NCI-H1417 (cell line): ENCODE data around the gene TTI1.

Experiments
- DNase-seq, 3 experiments: peaks; one replicate each; lab custom pipeline; 2025; lab: John Stamatoyannopoulos, UW

TTI1 gene

DNA sequence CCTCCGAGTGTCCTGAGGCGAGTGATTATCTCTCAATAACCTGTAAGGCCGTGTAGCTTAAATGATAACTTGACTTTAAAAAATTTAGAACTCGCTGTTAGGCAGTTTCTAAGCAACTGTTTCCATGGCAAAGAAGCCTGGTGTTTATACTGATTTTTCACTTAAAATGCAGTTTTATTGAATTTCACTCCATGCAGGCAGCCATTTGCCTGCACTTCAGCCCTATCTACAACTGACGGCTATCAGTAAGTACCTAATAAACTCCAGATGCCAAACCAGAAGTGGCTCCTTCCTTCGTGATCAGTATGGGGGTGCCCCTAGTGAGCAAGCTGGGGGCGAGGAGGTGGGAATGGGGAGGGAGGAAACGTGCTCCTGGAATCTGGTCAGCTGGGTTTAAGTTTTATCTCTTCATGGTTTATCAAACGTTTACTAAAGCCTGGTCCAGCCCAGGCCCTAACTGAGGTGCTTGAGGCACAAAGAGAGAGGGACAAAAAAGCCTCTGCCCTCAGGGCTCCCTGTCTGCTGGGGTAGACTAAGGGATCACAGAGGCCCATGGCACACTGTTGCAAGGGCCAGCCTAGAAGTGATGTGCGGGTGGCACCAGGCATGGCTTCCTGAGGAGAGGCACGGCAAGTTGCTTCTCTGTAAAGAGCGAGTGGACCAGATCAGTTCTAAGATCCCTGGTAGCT lies 45.5 kb downstream of the TTI1 start:
- DNase-seq, result no peak

DNA sequence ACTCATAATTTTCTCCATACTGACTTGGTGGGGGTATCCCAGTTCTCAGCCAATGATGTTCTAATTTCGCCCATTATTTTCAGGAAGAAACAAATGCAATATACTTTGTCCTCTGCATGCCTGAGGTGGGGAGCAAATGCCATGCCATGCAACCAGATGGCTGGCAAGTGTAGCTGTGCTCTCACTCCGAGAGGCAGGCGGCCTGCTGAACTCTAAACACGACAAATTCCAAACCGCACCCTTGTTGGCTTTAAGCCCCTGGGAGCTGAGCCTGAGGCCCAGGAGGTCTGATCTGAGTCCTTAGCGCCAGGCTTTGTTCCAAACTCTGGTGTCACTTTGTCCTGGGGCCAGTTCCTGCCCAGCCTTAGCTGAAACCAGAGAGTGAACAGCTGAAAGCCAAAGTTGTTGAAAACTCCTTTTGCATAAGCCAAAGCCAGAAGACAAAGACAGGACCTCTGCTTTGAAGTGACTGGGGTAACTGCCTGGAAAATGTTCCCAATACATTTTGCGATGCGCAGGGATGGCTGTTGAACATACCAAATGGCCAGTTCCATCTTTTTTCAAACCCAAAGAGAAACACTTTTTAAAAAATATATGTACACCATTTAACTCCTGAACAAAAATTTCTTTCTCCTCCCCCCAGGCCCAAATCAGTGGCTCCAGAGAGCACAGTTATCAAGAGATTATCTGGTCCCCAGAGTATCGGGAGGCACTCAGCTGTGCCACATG lies 46.2 kb downstream of the TTI1 start:
- DNase-seq, result no peak

DNA sequence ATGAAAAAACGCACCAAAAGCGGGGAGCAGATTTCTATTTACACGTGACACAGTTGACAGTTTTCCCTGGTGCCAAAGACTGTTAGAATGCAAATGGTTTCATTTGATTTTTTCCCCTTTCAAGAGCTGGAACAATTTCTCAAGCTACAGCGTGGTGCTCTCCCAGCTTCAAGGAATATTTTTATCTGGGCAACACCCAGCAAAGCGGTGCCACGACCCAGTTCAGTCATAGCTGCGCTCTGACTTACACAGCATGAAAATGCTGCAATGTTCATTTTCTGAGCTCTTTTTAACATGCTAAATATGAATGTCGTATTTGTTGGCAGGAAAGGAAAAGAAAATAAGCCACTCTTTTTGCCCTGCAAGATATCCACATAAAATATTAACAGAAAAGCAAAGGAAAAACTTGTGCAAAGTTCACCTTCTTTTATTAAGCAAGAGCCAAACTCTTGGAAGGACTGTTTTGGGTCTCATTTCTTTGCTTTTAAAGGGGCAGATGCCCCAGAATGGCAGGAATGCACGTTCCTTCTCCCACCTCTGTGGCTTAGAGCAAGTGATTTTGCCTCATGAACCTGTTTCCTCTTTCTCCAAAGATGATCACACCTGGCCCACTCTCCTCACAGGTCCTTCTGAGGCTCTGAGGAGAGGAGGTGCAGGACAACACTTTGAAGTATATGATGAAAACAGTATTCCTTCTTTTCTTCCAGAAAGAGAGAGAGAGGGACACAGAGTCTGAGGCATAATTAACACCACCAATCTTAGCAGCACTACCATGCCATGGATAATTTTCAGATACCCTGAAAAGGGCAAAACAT lies 47.0 kb downstream of the TTI1 start:
- no peak for DNase-seq

DNA sequence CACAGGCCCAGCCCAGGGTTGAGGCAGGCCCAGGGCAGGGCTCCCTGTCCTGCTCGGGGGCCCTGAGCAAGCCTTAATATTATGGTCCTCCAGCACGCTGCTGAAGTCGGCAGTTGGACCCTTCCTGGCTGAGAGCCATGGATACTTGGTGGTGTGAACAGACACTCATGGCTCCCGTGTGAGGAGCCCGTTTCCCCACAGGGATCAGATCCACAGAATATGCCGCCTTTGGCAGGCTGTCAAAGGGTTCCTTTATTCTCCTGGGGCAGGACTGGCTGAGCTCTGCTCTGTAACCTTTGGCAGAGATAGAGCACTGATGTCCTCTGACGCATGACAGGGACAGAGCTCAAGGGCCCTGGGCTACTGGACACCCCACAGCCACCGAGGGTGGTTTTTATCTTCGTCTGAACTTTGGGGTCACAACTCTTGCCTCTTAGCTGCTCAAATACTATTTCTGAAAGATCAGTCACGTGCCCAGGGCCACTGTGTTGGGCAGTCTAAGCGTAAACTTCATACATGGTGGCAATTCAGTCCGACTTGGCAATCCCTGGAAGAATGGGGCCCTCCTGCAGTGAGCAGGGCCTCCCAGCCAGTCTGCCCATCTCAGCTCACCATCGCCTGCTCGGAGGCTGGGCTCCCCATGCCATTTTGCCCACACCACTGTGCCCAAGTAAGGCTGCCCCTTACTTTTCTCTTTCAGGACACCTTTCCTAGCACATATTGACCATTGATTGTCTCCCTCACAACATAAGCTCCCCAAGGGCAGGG lies 49.1 kb downstream of the TTI1 start:
- no peak for DNase-seq

DNA sequence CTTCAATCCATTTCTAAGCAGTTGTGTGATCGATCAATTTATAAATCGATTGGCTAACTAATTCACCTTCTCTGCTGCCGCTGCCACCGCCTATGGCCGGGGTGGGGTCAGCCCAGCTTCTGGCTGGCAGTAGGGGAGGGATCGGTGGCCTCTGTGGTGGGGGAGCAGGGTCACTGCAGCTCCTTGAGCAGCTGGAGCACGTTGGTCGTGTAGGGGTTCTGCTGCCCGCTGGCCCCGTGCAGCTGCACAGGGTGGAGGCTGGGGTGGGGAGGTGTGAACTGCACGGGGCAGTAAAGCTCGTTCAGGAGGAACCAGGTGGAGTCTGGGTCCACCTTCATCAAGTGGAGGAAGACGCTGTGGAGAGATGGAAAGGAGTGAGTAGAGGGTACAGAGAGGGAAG lies 50.0 kb downstream of the TTI1 start:
- DNase-seq, result no peak

DNA sequence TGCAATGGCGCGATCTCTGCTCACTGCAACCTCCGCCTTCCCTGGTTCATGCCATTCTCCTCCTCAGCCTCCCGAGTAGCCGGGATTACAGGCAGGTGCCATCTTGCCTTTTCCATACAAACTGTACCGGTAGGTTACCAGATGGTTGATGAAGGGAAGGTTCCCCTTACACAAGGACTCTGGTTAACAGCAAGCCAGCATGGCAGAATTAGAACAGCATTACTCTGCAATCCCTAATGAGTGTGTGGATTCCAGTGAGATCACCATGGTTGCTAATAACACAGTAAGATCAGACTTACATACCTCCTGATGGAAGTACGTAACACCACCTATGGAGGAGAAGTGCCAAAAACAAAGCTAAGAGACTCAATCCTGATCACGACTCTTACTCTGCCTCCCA lies 51.7 kb downstream of the TTI1 start:
- no peak for DNase-seq

DNA sequence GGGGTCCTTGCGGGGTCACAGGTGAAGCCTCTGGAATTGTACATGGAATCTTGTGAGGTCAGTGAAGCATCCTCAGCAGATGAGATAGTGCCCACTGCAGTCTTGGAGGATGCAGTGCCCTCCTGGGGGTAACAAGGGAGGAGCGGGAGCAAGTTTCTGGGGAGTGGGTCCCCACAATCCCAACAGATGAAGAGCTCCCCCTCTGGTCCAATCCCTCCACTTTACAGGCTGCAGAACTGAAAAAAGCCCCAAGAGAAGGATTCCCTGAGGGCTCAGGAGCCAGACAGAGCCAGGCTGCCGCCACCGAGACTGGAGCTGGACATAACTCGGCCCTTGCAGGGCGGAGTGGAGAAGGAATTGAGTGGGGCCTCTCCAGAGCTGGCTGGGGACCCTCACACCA lies 52.4 kb downstream of the TTI1 start:
- DNase-seq, result no peak

DNA sequence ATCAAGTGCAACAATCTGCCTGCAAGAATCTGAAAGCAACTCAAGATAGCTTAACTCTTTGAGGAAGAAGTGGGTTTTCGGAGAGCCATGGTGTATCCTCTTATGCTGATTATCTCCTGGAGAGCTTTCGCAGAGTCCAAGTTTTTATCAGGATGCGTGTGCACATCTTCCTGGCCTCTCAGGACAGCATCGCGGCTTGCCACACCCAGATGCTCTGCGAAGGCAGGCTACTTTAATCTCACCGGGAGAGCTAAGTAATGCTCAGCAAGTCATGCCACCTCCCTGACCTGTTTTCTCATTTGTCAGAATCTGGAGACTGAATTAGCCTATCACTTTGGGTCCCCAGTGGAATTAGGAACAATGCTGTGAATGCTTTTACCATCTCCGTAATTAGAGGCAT lies 52.9 kb downstream of the TTI1 start:
- no peak for DNase-seq

DNA sequence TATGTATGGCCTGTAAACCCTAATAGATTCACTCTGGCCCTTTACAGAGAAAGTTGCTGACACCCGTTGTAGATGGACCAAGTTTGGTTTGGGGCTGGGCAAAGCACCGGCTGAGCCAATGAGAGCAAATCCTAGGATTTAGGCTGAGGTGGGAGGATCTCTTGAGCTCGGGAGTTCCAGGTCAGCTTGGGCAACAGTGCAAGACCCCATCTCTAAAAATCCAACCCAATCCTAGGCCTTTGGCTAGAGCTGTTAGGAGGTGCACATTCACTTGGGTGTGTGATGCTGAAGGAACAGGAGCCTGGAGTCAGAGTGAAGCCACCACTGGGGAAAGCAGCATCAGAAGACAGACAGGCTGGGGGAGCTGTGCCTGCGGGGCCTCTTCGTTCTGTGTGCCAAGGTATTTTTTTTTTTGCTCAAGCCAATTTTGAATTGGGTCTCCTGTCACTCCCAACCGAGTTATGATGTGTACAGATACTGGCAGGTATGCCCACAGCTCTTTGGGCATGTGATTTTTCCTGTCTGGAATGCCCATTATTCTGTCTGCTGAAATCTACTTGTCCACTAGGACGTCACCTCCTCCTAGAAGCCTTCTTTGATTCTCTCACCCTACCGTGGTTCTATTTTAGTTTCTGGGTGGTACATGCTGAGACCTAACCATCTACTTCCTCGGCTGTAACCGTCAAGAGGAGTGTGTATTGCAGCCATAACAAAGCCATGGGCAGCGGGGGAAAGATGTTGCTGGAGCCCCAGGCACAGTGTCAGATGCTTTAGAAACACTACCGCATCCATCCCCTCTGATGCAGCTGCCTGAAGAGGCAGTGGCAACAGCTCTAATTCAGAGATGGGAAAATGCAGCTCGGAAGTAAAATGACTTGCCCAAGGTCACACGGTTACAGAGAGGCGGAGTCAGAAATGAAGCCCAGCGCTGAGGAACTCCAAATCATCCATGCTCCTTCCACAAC lies 54.0 kb downstream of the TTI1 start:
- DNase-seq, result no peak

DNA sequence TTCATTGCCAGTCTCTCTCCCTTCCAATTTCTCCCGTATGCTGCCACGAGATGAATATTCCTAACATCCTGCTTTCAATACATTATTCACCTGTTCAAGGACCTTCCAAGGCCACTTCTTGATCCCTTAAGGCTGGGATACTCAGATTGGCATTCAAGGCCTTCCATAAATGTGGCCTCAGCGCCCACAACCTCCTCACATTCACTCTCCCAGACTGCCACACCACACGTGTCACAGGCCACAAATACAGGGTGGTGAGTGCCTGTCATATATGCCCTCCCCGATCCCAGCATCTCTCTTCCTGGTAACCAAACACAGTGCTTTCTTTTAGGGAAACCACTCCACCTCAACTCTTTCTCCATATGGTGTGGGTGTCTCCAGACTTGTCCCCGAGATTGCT lies 55.5 kb downstream of the TTI1 start:
- DNase-seq, result no peak

DNA sequence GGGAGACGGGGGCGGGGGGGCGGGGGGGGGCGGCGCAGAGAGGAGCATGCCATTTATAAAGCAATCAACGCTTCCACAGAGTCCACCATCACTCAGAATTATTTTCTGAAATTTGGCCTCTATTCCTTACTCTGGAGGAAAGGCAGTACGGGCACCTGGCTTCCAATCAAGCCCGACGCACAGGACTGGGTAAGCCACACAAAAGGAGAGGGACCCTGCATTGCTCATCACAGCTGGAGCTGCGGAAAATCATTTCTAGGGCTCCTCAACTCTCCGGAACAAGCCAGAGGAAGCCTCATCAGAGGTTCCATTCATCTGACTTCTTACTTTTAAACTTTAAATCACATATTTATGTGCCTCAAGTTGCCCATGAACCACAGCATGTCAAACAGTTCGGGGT lies 55.9 kb downstream of the TTI1 start:
- DNase-seq, result no peak

DNA sequence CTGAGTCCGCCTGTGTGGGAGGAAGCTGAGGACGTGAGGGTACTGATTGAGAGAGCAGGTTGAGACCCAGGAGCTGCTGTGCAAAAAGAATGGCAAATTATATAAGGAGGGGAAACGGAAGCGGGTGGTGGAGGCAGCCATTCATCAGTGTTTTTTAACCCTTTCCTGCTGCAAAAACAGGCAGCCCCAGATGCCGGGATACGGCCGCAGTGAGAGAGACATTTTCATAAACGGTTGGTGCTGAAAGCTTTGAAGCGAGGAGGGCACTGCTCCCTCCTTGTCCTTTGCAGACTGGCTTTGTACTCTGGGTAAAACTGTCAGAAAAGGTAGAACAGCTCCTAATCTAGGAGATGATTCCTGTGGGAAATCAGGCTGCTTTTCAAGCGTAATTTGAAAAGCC lies 56.4 kb downstream of the TTI1 start:
- DNase-seq, result no peak

DNA sequence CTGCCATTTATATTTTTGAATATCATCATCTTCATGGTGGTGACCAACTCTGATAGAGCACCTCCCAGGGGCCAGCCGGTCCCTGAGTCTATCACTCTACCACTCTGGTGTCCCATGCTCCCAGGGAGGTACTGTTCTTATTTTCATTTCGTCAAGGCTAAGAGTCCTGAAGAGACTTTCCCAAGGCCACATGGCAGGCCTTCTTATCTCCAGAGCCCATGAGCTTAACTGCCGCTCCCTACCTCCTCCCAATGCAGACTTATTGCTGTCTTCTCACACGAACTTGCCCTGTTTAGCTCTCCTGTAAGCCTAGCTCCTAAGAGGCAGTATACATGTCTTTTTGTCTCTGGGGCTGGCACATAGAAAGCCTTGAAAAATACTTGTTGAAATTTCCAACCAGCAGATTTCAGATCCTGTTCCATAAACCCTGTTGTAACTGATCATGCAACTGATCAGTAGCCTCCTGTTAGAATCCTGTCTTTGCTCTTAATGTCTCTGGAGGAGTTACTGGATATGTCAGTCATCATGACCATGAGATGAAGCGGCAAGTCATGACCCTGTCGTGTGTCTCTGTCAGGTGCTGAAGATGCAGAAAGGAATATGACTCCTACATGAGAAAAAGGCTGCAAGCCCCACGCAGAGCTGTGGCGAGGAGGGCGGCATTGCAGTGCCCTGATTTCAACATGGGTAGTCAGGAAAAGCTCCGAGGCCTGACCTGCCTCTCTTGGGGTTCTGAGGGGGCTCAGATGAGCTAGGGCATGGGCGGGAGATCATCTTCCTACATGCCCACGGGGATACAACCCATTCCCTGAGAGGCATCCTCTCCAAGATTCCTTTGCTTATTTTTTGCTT lies 60.0 kb downstream of the TTI1 start:
- no peak for DNase-seq

DNA sequence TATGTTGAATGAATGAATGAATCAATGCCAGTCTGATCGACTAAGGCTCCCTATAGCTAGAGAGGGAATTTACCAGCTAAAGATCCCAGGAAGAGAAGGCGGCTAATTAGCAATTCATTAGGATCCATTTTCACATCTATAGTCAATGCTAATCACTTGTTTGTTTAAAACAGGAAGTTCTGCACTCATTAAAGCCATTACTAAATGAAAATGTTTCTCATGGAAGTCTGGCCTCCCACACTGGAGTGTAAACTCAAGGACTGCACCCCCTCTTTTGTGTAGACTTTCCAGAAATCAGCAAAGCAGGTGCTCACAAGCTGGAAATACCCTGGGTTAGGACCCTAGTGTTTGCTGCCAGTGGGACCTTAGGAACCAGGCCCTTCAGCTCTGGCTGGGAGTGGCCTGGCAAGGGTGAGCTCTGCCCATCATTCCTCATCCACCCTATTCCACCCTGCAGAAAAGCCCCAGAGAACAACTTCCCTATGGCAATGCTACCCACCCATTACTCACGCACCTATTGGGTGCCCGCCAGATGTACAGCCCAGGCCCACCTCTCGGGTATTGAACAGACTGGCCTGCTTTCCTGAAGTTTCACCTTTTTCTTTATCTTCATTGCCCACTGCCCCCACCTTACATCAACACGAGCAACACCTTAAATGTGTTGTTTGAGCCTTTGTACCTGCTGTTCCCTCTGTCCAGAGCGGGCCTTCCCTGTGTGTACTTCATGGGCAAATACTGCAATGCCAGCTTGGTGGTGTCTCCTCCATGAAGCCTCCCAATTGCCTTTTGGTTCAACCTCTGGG lies 60.8 kb downstream of the TTI1 start:
- no peak for DNase-seq

DNA sequence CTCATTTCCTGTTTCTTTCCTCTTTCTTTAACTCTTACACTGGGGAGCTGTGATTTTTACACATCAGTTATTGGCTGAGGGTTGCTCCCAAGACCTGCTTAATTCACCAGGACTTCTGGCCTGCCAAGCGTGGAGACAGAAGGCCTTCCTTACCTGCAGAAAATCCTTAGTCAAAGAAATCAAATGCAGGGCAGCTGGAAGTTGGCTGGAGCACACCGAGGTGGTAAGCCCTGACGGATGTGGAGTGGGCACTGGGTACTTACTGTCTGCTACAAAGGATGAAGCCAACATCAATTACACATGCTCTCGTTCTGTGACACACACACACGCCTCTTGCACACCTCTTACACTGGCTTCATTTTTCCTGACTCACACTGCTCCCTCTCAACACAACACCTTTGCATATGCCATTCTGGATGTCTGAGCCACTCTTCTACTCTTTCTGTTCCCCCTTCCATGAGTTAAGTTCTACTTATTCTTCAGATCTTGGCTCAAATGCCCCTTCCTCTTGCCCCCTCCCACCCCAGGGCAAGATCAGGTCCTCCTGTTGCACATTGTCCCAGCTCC lies 61.6 kb downstream of the TTI1 start:
- DNase-seq, result no peak

DNA sequence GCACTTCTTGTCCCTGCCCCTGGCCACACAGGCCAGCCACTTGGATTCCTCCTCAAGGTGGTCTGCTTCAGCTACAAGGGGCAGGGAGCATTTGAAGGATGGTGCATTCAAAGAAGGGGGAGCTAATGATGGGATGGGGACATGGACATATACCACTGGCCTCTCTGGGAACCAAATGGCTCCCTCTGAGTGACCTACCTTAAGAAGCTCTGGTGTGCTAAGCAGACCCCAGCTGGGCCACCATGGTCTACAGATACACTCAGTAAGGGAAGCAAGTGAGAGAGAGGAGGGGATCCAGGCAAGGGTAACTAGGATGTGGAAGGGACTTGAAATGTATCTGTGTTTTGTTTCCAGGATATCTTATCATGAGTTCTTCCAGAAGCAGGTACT lies 62.4 kb downstream of the TTI1 start:
- no peak for DNase-seq

DNA sequence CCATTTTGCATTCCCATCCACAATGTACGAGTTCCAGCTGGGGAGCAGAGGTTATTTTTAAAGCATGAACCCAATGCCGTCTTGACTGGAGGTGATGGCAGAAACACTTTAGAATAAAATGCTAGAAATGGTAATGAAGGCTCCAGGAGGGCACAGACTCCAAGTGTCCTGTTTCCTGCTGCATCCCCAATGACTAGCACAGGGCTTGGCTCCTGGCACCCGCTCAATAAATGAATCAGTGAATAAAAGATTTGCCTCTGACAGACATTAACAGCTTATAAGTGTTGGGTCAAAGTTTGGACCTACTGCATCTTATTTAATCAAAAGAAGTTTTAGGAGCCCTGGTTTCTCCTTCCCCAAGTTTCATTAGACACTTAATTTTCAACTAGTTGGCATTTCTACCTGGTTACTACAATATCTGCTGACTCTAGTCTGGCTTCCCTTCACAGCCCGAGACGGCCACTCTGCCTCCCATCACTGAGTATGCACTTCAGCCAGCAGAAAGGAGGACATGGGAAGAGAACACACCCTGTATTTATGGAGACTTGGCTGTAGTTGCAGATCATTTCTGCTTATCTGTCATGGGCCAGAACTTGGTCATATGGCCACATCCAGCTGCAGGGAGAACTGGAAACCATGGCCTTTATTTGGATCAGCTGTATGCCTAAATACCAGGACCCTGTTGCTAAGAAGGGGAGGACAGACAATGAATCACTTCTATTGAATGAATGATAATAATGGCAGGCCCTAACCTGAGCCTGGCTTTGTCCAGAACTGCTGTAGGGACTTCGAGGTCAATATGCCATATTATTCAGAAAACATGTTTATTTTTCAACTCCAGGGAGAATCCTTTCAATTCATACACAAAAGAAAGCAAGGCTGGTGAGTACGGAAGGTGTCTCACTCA lies 63.1 kb downstream of the TTI1 start:
- DNase-seq, result no peak

DNA sequence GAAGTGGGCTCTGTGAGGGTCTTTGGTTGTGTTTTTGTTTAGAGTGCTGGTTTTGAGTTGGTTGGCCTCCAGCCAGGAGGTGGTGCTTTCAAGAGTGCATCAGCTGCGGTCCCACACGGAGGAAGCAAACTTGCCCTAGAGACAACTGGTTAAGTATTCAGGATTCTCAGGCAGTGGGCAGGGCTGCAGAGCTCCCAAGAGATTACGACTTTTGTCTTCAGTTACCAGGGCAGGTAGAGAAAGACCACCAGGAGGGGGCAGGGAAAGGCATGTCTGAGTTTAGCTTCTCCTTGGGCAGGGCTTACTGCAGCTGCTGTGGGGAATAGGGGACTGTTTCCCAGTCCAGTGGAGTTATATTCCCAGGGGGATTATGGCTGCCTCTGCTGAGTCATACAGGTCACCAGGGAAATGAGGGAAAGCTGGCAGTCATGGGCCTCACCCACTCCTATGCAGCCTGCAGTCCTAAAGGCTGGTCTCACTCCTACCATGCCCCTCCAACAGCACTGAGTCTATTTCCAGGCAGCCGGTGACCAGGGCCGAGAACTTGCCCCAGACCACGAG lies 64.3 kb downstream of the TTI1 start:
- peak; percentile 33 to 88 (median 80) for DNase-seq
